GM18519 (cell line): ENCODE data around the gene IRF3.
"Not testable (repeated sequence)": the region's sequence is repeated elsewhere in the genome, so short reads cannot be mapped to it uniquely, and the experiment has no call there.

Experiments used
- ATAC-seq: cut with Tn5 transposase; IDR thresholded peaks from one replicate; pipeline ENCODE4 v1.9.1; 2021; ENCODE audit warnings: mild to moderate bottlenecking, moderate library complexity; ENCODE audit not compliant: unreplicated experiment, low FRiP score

Gene IRF3

GRCh38 chr19:49631014-49631588, 34.6 kb downstream of the IRF3 start:
- no peak for ATAC-seq

GRCh38 chr19:49629659-49630058, 36.0 kb downstream of the IRF3 start:
- no peak for ATAC-seq

DNA sequence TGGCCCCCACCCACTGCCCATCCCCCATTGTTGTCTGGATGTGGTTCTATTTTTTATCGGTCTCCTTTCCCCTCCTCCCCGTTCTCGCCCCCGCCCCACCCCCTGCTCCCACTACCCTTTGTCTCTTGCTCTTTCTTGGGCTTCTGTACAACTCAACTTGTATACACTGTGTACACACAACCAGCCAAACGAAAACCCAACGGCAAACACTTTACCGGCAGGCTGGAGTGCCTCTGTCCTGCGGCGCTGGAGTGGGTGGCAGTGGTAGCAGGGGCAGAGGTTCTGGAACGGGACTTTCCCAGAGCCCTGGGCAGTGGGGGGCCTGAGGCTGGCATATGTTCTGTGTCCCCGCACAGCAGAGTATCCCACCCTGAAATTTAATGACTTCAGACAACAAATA, 39.4 kb downstream of the IRF3 start:
- ATAC-seq: no peak

GRCh38 chr19:49624967-49625910, 40.4 kb downstream of the IRF3 start:
- ATAC-seq: no peak

GRCh38 chr19:49617860-49618259, 47.8 kb downstream of the IRF3 start:
- ATAC-seq: not testable (repeated sequence)

DNA sequence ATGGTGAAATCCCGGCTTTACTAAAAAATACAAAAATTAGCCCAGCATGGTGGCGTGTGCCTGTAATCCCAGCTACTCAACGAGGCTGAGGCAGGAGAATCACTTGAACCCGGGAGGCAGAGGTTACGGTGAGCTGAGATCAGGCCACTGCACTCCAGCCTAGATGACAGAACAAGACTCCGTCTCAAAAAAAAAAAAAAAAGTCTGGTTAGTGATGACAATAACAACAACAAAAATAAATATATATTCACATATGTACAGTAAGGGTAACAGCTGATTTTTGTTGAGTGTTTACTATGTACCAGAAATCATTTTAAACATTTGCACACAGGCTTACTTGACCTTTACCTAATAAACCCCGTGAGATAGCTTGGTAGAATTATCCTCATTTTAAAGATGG, 48.7 kb downstream of the IRF3 start:
- ATAC-seq: no peak

DNA sequence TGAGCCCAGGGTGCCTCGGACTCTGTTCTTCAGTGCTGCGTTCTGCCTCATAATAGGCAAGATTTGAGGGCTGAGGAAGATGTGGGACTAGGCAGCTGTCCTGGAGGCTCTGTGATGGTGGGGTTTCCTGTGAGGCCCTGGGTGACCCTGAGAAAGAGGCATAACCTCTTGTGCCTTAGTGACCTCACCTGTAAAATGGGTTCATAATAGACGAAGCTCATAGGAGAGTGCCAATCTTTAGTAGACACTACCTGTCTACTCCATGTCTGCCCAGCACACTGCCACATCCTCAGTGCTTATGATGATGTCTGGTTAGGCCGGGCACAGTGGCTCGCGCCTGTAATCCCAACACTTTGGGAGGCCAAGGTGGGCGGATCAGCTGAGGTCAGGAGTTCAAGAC, 49.1 kb downstream of the IRF3 start:
- ATAC-seq: no peak

DNA sequence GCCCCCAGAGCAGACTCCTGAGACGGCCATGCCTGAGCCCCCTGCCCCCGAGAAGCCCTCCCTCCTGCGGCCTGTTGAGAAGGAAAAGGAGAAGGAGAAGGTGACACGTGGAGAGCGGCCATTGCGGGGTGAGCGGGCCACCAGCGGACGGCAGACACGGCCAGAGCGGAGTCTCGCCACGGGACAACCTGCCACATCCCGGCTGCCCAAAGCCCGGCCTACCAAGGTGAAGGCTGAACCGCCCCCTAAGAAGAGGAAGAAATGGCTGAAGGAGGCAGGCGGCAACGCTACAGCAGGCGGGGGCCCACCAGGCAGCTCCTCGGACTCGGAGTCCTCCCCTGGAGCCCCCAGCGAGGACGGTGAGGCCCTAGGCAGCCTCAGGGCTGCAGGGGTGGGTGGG, 49.8 kb downstream of the IRF3 start:
- no peak for ATAC-seq

DNA sequence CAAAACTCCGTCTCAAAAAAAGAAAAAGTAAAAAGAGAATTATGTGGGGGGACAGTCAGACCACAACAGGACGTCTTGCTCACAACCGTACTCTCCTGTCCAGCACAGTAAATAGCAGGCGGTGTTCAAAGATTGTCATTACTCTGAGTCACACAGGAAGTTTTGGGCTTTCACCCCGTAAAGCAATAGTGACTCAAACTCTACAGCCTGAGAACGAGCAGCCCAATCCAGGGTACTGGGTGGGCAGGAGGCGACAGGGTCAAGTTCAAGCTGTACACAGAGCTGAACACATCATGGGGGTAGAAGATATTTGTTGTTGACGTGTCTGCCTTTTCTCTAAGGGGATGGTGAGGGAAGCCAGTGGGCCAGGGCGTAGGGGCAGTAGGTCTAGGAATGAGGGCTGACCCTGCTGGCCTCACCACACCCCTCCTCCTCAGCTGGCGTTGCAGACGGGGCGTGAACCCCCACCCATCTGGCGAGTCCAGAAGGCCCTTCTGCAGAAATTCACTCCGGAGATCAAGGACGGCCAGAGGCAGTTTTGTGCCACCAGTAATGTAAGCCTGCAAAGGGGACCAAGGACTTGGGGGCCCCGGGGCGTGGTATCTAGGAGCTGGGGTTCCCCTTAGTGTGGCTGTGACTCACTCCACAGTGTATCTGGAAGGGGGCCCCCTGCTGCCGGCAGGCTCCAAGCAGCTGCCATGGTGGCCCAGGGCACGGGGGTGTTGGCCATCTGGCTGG, 51.4 kb downstream of the IRF3 start:
- ATAC-seq: no peak

GRCh38 chr19:49613374-49613773, 52.3 kb downstream of the IRF3 start:
- no peak for ATAC-seq
